K562 (cell line): Measurements from ENCODE around the gene CELA3A. TPM values are rescaled to one million over a fixed set of nuclear protein-coding genes. Genes with fewer than 3 reads are reported as not detected.
"Not testable (repeated sequence)": the region's sequence is repeated elsewhere in the genome, so short reads cannot be mapped to it uniquely, and the experiment has no call there.

ENCODE experiments used
- ATAC-seq: fragments of 200-7000 bp; cut with Tn5 transposase; 3 replicates; pipeline ENCODE4 v1.9.1; 2020; ENCODE audit warnings: moderate library complexity
- BruUV-seq: library from RNA; stranded (reverse); fragments of 400-500 nt; replicated peaks from 2 replicates; lab custom pipeline; 2021; lab: Mats Ljungman, UMichigan
- CTCF ChIA-PET: fragments of 300-600 bp; formaldehyde crosslinking; extraction: SDS; loops from one replicate; lab custom pipeline; 2021; ENCODE audit warnings: low intra/inter-chr PET ratio; lab: Yijun Ruan, JAX
- POLR2A ChIA-PET: fragments of 300-600, 350-650 bp; sonication (Branson Sonifier 250); formaldehyde crosslinking; extraction: SDS; loops from one replicate; lab custom pipeline; 2021; ENCODE audit warnings: antibody characterized with exemption, inconsistent platforms; lab: Yijun Ruan, JAX
- DNase-seq, 4 experiments: peaks; one replicate each; pipeline versions ENCODE4 v3.0.0 to v3.0.0-alpha.2; 2011 to 2018; ENCODE audit warnings: low spot score in 3 of 4, mixed read lengths in 3 of 4; ENCODE audit errors: extremely low read depth in 1 of 4
- FAIRE-seq: peaks from 2 replicates; lab custom pipeline; 2011; peaks lifted over from hg19 to GRCh38; lab: Jason Lieb, UNC
- H2AFZ ChIP-seq: 2 replicates; pipeline ENCODE4 v1.6.0; 2011; ENCODE audit warnings: low read depth, low read length, control low read depth, inconsistent platforms
- H3K27ac ChIP-seq: fragments of 200-600 bp; 3 replicates; pipeline ENCODE4 v1.8.0; 2011; ENCODE audit warnings: low read depth, mild to moderate bottlenecking, control low read depth, inconsistent platforms, low read length, moderate library complexity, mixed read lengths; ENCODE audit errors: extremely low read depth
- H3K27me3 ChIP-seq, 2 experiments: fragments of 300-600 bp in 1 of 2; 2 replicates in 1 of 2; 3 replicates in 1 of 2; pipeline versions ENCODE4 v1.6.0 to v1.8.0; 2011; ENCODE audit warnings: inconsistent platforms in 2 of 2, low read length in 2 of 2, mild to moderate bottlenecking in 1 of 2, mixed read lengths in 1 of 2, moderate library complexity in 1 of 2; ENCODE audit not compliant: control insufficient read depth in 2 of 2, insufficient read depth in 2 of 2
- H3K36me3 ChIP-seq: fragments of 300-600 bp; 3 replicates; pipeline ENCODE4 v1.8.0; 2011; ENCODE audit warnings: mild to moderate bottlenecking, low read length, inconsistent platforms; ENCODE audit not compliant: control insufficient read depth, insufficient read depth
- H3K4me1 ChIP-seq, 2 experiments: fragments of 200-600 bp in 1 of 2; replicated peaks in 1 of 2; 2 replicates in 1 of 2; 3 replicates in 1 of 2; pipeline versions ENCODE4 v1.5.1 to v1.8.0; 2011; ENCODE audit warnings: inconsistent platforms in 2 of 2, low read length in 2 of 2, mild to moderate bottlenecking in 1 of 2, mixed read lengths in 1 of 2, moderate library complexity in 1 of 2; ENCODE audit not compliant: control insufficient read depth in 2 of 2, insufficient read depth in 2 of 2
- H3K4me2 ChIP-seq: 2 replicates; pipeline ENCODE4 v1.6.1; 2011; ENCODE audit warnings: low read length, control low read depth, inconsistent platforms, mixed read lengths; ENCODE audit not compliant: insufficient read depth
- H3K4me3 ChIP-seq: fragments of 200-600 bp; sonication (generic), shearing (Covaris generic); 2 replicates; pipeline ENCODE4 v1.5.1; 2016; ENCODE audit warnings: control low read depth, inconsistent platforms
- H3K79me2 ChIP-seq: fragments of 200-600 bp; 3 replicates; pipeline ENCODE4 v1.8.0; 2011; ENCODE audit warnings: low read length, inconsistent platforms; ENCODE audit not compliant: control insufficient read depth, insufficient read depth
- H3K9ac ChIP-seq, 2 experiments: 2 replicates each; pipeline versions ENCODE4 v1.6.0 to v1.6.1; 2011; ENCODE audit warnings: low read depth in 2 of 2, low read length in 2 of 2, control low read depth in 1 of 2, inconsistent platforms in 1 of 2, mild to moderate bottlenecking in 1 of 2, mixed read lengths in 1 of 2; ENCODE audit not compliant: insufficient read depth in 1 of 2
- H3K9me1 ChIP-seq: one replicate; pipeline ENCODE4 v1.6.0; 2011; ENCODE audit warnings: inconsistent platforms, mild to moderate bottlenecking, low read length, moderate library complexity; ENCODE audit not compliant: control insufficient read depth, insufficient read depth
- H3K9me3 ChIP-seq: replicated peaks from 2 replicates; pipeline ENCODE4 v1.5.1; 2011; ENCODE audit warnings: low read depth, low read length, inconsistent platforms; ENCODE audit not compliant: control insufficient read depth, insufficient read depth
- H4K20me1 ChIP-seq: replicated peaks from 2 replicates; pipeline ENCODE4 v1.6.1; 2011; ENCODE audit warnings: low read length, inconsistent platforms, mixed read lengths; ENCODE audit not compliant: control insufficient read depth, insufficient read depth
- CTCF ChIP-seq, 3 experiments: IDR thresholded peaks in 2 of 3; conservative IDR thresholded peaks in 1 of 3; 2 replicates each; pipeline ENCODE4 v1.5.1; 2011 to 2012; ENCODE audit warnings: low read length in 3 of 3, mild to moderate bottlenecking in 3 of 3, control low read depth in 2 of 3, improper control_type of control experiment in 1 of 3, inconsistent platforms in 1 of 3, low read depth in 1 of 3, mixed read lengths in 1 of 3, moderate library complexity in 1 of 3; ENCODE audit not compliant: insufficient read depth in 2 of 3
- MAZ ChIP-seq, 2 experiments: fragments of 450-650 bp in 1 of 2; sonication (generic) in 1 of 2; formaldehyde crosslinking; IDR thresholded peaks in 1 of 2; conservative IDR thresholded peaks in 1 of 2; 2 replicates each; pipeline versions ENCODE4 v1.4.0 to v1.5.0; 2020; ENCODE audit warnings: mild to moderate bottlenecking in 1 of 2, missing genetic modification reagents in 1 of 2
- RAD21 ChIP-seq, 2 experiments: fragments of 250-450 bp in 1 of 2; fragments of 450-650 bp in 1 of 2; sonication (Bioruptor Pico) in 1 of 2; formaldehyde crosslinking in 1 of 2; IDR thresholded peaks in 1 of 2; conservative IDR thresholded peaks in 1 of 2; 2 replicates each; pipeline versions ENCODE4 v1.4.0 to v1.8.0; 2020 to 2022; ENCODE audit warnings: mild to moderate bottlenecking in 2 of 2, moderate library complexity in 1 of 2
- STAG1 ChIP-seq: sonication (generic); formaldehyde crosslinking; IDR thresholded peaks from 2 replicates; pipeline ENCODE4 v1.5.0; 2020; ENCODE audit warnings: missing genetic modification reagents, borderline replicate concordance
- WGBS: fragments of 100-300 bp; shearing (Covaris generic); methylation state at CpG from one replicate; pipeline ENCODE4 v1.1.6; 2016; ENCODE audit warnings: low coverage, mixed read lengths; ENCODE audit not compliant: insufficient coverage; ENCODE audit errors: missing lambda C conversion rate; 5-methylcytosine and 5-hydroxymethylcytosine counted together
- in situ Hi-C: fragments of 300-500 bp; cut with MboI; formaldehyde crosslinking; loops from 4 replicates; pipeline ENCODE4 v1.15.0; 2018; ENCODE audit warnings: inconsistent platforms, mixed read lengths
- intact Hi-C: fragments of 100-400 bp; cut with micrococcal nuclease; formaldehyde crosslinking; loops from 2 replicates; pipeline ENCODE4 v1.14.2; 2022
- polyA plus RNA-seq, 8 experiments: library from polyadenylated mRNA; depleted of rRNA in 4 of 8; stranded (reverse) in 5 of 8; unstranded in 3 of 8; fragments of >200 nt; fragmentation: Nextera tagmentation in 2 of 8; fragmentation: Illumina TruSeq in 1 of 8; extraction: Ambion mirVana in 2 of 8; extraction: Trizol in 1 of 8; gene quantifications; 2 replicates each; pipeline versions ENCODE4 v1.2.1 to v1.2.3, GENCODE V29; 2011 to 2014; ENCODE audit warnings: inconsistent platforms in 1 of 8, missing spikeins in 1 of 8
- total RNA-seq, 7 experiments: library from RNA; depleted of rRNA in 6 of 7; stranded (reverse); fragments of >200 nt in 6 of 7; fragmentation: Illumina TruSeq in 2 of 7; extraction: Trizol in 2 of 7; gene quantifications; 2 replicates each; pipeline versions ENCODE4 v1.2.1 to v1.2.3, GENCODE V29; 2011 to 2021; ENCODE audit warnings: low replicate concordance in 1 of 7

CELA3A gene
- total and polyA plus RNA-seq, 9 of the 15 experiments (the other 6 are each of a cell fraction or from before 2014, with no cell fraction given), result 5.4 TPM; not detected in 8

- TF ChIP-seq CTCF (IDR thresholded peaks at IDR 0.05 in 2 of 3, conservative IDR thresholded peaks at IDR 0.05 in 1 of 3; ENCODE audit: insufficient read depth in 2 of 3, low read depth in 1 of 3, low read length in 3 of 3), result peak; percentile 53 to 62 (median 53)
- peak in 1 of 2 experiments; percentile 70; a peak in 3 of 4 replicates for TF ChIP-seq RAD21 (CRISPR knock-in tag; conservative IDR thresholded peaks at IDR 0.05 in 1 of 2, IDR thresholded peaks at IDR 0.05 in 1 of 2)
- TF ChIP-seq STAG1 (CRISPR knock-in tag), result peak; percentile 64; the same call in 1 of the 2 replicates
- TF ChIP-seq MAZ (CRISPR knock-in tag; conservative IDR thresholded peaks at IDR 0.05 in 1 of 2, IDR thresholded peaks at IDR 0.05 in 1 of 2), result 0 out of 4 replicates have a peak, but pooled peaks of 1 of the 2 experiments have one; percentile 39
Measured at GRCh38 chr1:22005261-22006149, 4.0 kb downstream of the CELA3A start (continued).

- H3K9me3 ChIP-seq, BruUV-seq, H3K4me2 ChIP-seq, DNase-seq, H3K27ac ChIP-seq, FAIRE-seq, H3K36me3 ChIP-seq, in situ Hi-C loops, intact Hi-C loops, H2AFZ ChIP-seq, H3K4me3 ChIP-seq, CTCF ChIA-PET, POLR2A ChIA-PET, H3K79me2 ChIP-seq, ATAC-seq, H4K20me1 ChIP-seq, H3K4me1 ChIP-seq, H3K27me3 ChIP-seq, H3K9me1 ChIP-seq: not testable (repeated sequence)
- H3K9ac ChIP-seq, result peak overlapping the region in 1 of 2 experiments; percentile 77; a peak in 1 of 4 replicates
- WGBS, result 23% methylated on average over 13 of the region's 13 CpGs
Measured at GRCh38 chr1:22006736-22007135, 5.3 kb downstream of the CELA3A start.
